H1 (cell line): ENCODE measurements around the gene BBS1. TPM values are rescaled to one million over a fixed set of nuclear protein-coding genes. Genes with fewer than 3 reads are reported as not detected.
A peak's percentile ranks its signal among the peaks of the same experiment; 100 is the strongest.

Experiments
- ASH2L ChIP-seq: fragments of 200-600, 300-600 bp; sonication (generic); IDR thresholded peaks from one replicate; pipeline ENCODE4 v1.7.1; 2017; ENCODE audit warnings: low read length
- BACH1 ChIP-seq: IDR thresholded peaks from 2 replicates; pipeline ENCODE4 v1.6.1; 2012; ENCODE audit warnings: low read length, improper control_type of control experiment
- CBX5 ChIP-seq: fragments of 300-800, 300-1000 bp; sonication (generic); IDR thresholded peaks from 2 replicates; pipeline ENCODE4 v1.7.1; 2016; ENCODE audit warnings: antibody characterized with exemption, low read length, low read depth
- CHD2 ChIP-seq: IDR thresholded peaks from 2 replicates; pipeline ENCODE4 v1.6.1; 2012; ENCODE audit warnings: low read length, improper control_type of control experiment
- CREB1 ChIP-seq: IDR thresholded peaks from 2 replicates; pipeline ENCODE4 v1.6.1; 2012; ENCODE audit warnings: inconsistent platforms
- E2F6 ChIP-seq: IDR thresholded peaks from 2 replicates; pipeline ENCODE4 v1.6.1; 2012; ENCODE audit warnings: inconsistent platforms
- HDAC2 ChIP-seq, 2 experiments: fragments of 300-600 bp in 1 of 2; sonication (generic) in 1 of 2; IDR thresholded peaks; 2 replicates each; pipeline ENCODE4 v1.6.1; 2011 to 2012; ENCODE audit warnings: low read depth in 2 of 2, low read length in 2 of 2, mild to moderate bottlenecking in 2 of 2, moderate library complexity in 2 of 2, borderline replicate concordance in 1 of 2, inconsistent platforms in 1 of 2
- KDM1A ChIP-seq: fragments of 200-600, 300-600 bp; sonication (generic); IDR thresholded peaks from 2 replicates; pipeline ENCODE4 v1.7.1; 2016; ENCODE audit warnings: mild to moderate bottlenecking, low read length, borderline replicate concordance
- PHF8 ChIP-seq: fragments of 200-600 bp; sonication (generic); conservative IDR thresholded peaks from 2 replicates; pipeline ENCODE4 v1.7.1; 2012; ENCODE audit warnings: low read depth, mild to moderate bottlenecking, inconsistent platforms, low read length, moderate library complexity
- POLR2AphosphoS5 ChIP-seq: IDR thresholded peaks from 2 replicates; pipeline ENCODE4 v1.6.1; 2011; ENCODE audit warnings: low read depth, low read length
- RBBP5 ChIP-seq: IDR thresholded peaks from 2 replicates; pipeline ENCODE4 v1.7.1; 2012; ENCODE audit warnings: low read depth, mild to moderate bottlenecking, inconsistent platforms, low read length, moderate library complexity, borderline replicate concordance
- SAP30 ChIP-seq: fragments of 300-600 bp; sonication (generic); IDR thresholded peaks from 2 replicates; pipeline ENCODE4 v1.7.1; 2012; ENCODE audit warnings: low read length, moderate library complexity, mild to moderate bottlenecking, inconsistent platforms; ENCODE audit not compliant: insufficient read depth, insufficient replicate concordance
- SP1 ChIP-seq: IDR thresholded peaks from 2 replicates; pipeline ENCODE4 v1.6.1; 2011; ENCODE audit warnings: low read depth, low read length
- SP2 ChIP-seq: IDR thresholded peaks from 2 replicates; pipeline ENCODE4 v1.6.1; 2012; ENCODE audit warnings: mild to moderate bottlenecking, low read length, inconsistent platforms
- SRF ChIP-seq: IDR thresholded peaks from 2 replicates; pipeline ENCODE4 v1.6.1; 2011; ENCODE audit warnings: mild to moderate bottlenecking, low read depth, low read length, moderate library complexity
- TAF1 ChIP-seq: IDR thresholded peaks from 2 replicates; pipeline ENCODE4 v1.6.1; 2011; ENCODE audit warnings: mild to moderate bottlenecking, low read depth, low read length
- TAF7 ChIP-seq: optimal IDR thresholded peaks from 2 replicates; pipeline ENCODE3; 2011; ENCODE audit warnings: low read depth, mild to moderate bottlenecking, inconsistent platforms, low read length, moderate library complexity, borderline replicate concordance
- TBP ChIP-seq: IDR thresholded peaks from 2 replicates; pipeline ENCODE4 v1.6.1; 2011; ENCODE audit warnings: low read depth, low read length, improper control_type of control experiment
- TEAD4 ChIP-seq: IDR thresholded peaks from 2 replicates; pipeline ENCODE4 v1.6.1; 2012; ENCODE audit warnings: low read depth, low read length, inconsistent platforms, mixed read lengths
- YY1 ChIP-seq: IDR thresholded peaks from 2 replicates; pipeline ENCODE4 v1.6.1; 2011; ENCODE audit warnings: low read depth, mild to moderate bottlenecking, low read length
- ZNF274 ChIP-seq: IDR thresholded peaks from 2 replicates; pipeline ENCODE4 v1.7.0; 2012; ENCODE audit warnings: low read length, borderline replicate concordance; ENCODE audit errors: extremely low read depth
- polyA plus RNA-seq, 7 experiments: library from polyadenylated mRNA; depleted of rRNA in 3 of 7; stranded (reverse) in 5 of 7; unstranded in 2 of 7; fragments of >200 nt in 5 of 7; fragments of 200-250 nt in 2 of 7; gene quantifications; 1 replicate in 5 of 7; 2 replicates in 1 of 7; 4 replicates in 1 of 7; pipeline versions ENCODE4 v1.2.1 to v1.2.3, GENCODE V29; 2011 to 2013; ENCODE audit warnings: missing spikeins in 2 of 7, mixed read lengths in 2 of 7
- total RNA-seq: library from RNA; stranded (reverse); fragmentation: NEBNext Ultra II Directional; extraction: Animal tissue kit (Norgen Biotek cat#: 25700); gene quantifications from 2 replicates; pipeline ENCODE4 v1.2.1, GENCODE V29; 2021

The BBS1 gene
- total and polyA plus RNA-seq, 2 of the 8 experiments (the other 6 are each of a cell fraction or from before 2014, with no cell fraction given): 19.1 to 19.5 TPM

- TF ChIP-seq CBX5: no peak
- TF ChIP-seq SAP30: peak; percentile 66
- TF ChIP-seq TAF1: peak; percentile 77
- TF ChIP-seq TBP: peak; percentile 88
- peak in 1 of 2 experiments; percentile 74; a peak in 2 of 4 replicates for TF ChIP-seq HDAC2 (IDR thresholded peaks at IDR 0.05; ENCODE audit: borderline replicate concordance in 1 of 2, low read depth in 2 of 2, low read length in 2 of 2)
- TF ChIP-seq TEAD4: no peak
- 0 out of 2 replicates have a peak, but pooled peaks have one; percentile 93 for TF ChIP-seq PHF8
- peak; percentile 56 for TF ChIP-seq SP2
- TF ChIP-seq RBBP5: peak; percentile 95
- peak; percentile 73 for TF ChIP-seq TAF7
- TF ChIP-seq CHD2: peak; percentile 83
- TF ChIP-seq KDM1A: peak; percentile 98
- no peak for TF ChIP-seq ZNF274
- TF ChIP-seq E2F6: peak; percentile 60; the same call in 1 of the 2 replicates
- TF ChIP-seq SRF: no peak
- TF ChIP-seq ASH2L: peak; percentile 69
- TF ChIP-seq POLR2AphosphoS5: 0 out of 2 replicates have a peak, but pooled peaks have one; percentile 72
- peak; percentile 64 for TF ChIP-seq CREB1
- TF ChIP-seq YY1: peak; percentile 7; the same call in 1 of the 2 replicates
- no peak for TF ChIP-seq BACH1
- peak; percentile 88 for TF ChIP-seq SP1
These were observed 30.1 kb upstream of the BBS1 start, which contains the start of gene DPP3 (continued) for GRCh38 chr11:66480117-66480938.
